ENCODE measurements around the gene SLIT3. TPM values are rescaled to one million over a fixed set of nuclear protein-coding genes. Genes with fewer than 3 reads are reported as not detected.

SLIT3 gene
- total RNA-seq: under 0.01 TPM in 2 replicates

DNA sequence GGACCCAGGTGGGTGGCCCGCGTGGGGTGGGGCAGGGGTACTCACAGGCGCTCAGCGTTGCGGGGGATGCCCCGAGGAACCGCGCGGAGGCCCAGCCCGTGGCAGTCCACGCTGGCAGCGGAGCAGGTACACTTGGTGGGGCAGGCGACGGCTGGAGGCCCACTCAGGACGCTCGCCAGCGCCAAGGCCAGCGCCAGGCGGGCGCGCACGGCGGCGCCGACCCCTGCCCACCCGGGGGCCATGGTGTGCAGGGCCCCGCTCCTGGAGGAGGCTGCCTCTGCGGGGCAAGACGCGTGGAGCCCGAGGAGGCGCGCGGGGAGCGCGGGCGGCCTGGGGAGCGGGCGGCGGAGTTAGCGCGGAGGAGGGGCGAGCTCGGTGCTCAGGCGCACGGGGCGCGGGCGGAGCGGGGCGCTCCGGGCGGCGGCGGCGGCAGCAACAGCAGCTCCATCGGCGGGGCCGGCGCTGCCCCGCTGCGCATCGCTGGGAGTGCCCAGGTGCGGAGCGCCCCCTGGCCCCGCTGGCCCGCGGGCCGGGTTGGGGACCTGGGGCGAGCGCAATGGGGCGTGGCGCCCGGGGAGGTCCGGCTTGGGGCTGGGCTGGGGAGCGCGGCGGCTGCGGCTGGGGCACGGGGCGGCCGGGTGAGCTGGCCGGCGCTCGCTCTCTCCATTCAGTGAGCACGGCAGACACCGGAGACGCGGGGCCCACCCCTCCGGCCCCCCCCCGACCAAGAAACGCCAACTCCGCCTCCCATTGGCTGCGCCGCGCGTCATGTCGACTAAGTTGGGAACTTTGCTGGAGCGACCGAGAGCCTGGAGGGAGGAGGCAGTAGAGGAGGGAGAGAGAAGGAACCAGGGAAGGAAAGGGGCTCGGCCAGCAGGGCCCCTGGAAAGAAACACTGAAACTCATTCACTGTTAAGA, at the start of gene SLIT3:
TSS of gene SLIT3 (minus strand) at position 672 of the 918 bp plus-strand sequence. CDS start at position 242, 430 bp downstream.
- DNase-seq (ENCODE audit: low read depth in 2 of 2): peak; percentile 16 to 31

DNA sequence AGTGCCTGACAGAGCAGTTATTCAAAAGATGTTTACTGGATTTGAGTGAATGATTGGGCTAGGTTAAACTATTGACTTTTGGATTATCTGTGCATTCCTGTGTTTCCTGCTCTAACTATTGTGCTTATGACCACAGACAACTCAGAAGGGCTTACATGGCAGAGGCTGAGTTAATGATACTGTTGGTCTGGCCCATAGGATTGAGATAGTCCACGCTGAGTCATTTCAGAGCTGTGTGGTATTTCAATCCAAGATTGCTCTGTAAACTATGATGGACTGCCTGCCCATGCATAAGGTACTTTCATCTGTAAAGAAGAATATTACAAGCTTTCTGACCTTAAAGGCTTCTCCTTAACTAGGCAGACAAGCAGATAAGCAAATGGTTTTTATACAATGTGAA, 49.1 kb upstream of the SLIT3 start:
- no peak for DNase-seq (ENCODE audit: low read depth in 2 of 2)

DNA sequence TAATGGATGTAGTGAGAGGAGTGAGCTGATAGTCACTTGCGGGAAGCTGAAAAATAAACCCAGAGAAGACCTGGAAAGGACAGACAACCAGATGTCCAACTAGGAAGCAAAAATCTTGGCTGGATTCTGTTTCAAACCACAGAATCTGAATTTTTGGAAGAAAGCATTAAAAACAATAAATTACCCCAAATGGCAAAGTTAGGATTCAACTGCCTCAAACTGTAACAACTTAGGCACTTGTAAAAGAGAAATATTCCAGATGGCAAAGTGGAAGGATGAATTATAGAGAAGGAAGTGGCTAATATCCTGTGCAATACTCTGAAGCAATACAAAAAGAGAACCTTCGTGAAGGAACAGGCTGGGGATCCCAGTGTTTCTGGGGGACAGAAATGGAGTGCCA, 46.8 kb upstream of the SLIT3 start:
- no peak for DNase-seq (ENCODE audit: low read depth in 2 of 2)

DNA sequence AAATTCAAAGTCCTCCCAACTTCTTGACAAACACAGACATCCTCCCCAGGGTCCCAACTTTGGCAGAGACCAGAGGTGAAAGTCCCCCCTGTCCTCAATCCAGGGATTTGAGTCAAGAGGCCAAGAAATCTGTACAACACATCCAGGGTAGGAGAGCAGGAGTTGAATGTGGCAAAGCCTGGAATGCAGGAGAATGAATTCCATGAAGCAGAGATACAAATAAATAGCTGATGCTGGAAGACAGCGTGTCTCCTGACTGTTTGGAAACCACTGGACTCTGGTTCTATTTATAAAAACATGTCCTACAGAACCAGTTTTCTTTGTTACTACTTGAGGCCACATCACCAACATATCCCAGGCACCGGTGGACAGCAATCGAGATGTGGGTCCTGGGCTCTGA, 43.7 kb upstream of the SLIT3 start:
- no peak for DNase-seq (ENCODE audit: low read depth in 2 of 2)

DNA sequence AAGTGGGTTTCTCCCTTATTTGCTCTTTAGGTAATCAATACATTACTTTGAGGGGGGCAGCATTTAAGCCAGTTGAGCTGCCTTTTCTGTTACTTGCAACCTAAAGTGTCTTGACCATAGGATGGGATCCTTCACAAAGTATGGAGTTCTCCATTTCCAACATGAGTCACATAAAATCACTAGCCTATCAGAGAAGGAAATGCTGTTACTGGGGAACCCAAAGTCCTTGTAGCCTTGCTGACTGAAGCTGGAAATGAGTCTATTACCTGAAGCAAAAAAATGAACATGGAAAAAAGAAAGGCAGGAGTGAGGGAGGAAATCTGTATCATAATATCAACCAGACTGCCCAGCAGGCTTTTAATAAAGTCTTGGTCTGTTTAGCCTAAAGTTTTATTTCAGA, 42.8 kb upstream of the SLIT3 start:
- DNase-seq (ENCODE audit: low read depth in 2 of 2): no peak

DNA sequence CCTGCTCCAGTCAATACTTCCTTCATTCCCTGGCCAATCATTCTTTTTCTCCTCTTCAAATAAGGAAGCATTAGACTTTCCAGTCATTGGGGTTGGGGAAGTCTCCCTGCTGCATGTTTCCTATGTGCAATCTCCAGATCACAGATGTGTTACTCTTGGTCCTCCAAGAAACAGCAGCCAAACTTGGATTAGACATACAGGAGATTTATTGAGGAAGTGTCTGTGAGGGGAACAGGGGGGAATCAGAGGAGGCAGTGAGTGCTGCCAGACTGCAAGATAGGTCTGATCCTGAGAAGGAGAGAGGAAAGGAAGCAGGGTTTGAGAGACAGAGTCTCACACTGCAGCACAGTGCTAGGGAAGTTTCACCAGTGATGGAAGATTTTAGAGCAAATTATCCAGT, 40.6 kb upstream of the SLIT3 start:
- no peak for DNase-seq (ENCODE audit: low read depth in 2 of 2)

DNA sequence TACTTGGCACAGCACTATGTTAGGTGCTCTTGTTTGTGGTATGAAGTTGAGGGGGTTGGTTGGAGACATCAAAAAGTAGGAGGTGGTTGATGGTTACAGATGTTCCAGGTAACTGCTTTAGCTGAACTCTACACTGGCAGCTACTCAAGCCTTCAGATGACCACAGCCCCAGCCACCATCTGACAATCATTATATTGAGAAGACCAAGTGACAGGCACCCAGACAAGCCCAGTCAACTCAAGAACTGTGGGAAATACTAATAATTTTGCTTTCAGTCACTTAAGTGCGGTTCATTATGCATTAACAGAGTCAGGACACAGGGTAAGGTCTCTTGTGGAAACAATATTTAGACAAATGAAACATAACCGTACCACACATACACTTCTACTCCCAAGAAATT, 38.9 kb upstream of the SLIT3 start:
- no peak for DNase-seq (ENCODE audit: low read depth in 2 of 2)

DNA sequence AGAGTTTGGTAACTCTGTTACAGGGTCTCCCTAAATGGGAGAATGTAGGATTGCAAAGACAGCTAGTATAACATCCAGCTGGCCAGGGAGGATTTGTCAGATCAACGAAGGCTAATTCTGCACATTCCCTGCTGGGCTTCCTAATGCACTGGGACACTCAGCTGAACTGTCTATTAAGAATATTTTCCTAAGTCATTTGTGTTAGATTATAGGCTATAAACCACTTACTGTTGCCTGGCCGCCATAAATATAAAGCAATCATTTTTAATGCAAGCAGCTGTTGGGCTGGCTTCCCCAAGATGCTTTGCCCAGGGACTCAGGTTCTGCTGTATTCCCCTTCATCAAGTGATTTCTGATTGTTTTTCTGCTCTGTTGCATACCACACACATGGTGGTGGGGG, 35.3 kb upstream of the SLIT3 start:
- DNase-seq (ENCODE audit: low read depth in 2 of 2): no peak

DNA sequence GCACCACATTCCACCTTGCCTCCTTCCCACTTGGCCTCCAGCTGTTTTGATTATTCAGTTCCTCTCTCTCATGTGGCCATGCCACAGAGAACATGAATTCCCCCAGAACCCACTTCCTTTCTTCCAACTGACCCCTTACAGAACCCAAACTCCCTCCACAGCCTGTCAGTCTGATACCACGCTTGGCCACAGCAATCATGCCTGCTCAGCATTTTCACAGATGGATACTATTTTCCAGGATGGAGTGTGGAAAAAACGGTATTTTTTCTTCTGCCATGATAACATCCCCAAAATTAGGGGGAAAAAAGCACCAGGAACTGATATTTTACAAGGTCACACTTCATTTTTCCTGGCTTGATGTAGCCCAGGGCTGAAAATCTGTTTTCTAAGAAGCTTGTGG, 34.9 kb upstream of the SLIT3 start:
- DNase-seq (ENCODE audit: low read depth in 2 of 2): no peak

DNA sequence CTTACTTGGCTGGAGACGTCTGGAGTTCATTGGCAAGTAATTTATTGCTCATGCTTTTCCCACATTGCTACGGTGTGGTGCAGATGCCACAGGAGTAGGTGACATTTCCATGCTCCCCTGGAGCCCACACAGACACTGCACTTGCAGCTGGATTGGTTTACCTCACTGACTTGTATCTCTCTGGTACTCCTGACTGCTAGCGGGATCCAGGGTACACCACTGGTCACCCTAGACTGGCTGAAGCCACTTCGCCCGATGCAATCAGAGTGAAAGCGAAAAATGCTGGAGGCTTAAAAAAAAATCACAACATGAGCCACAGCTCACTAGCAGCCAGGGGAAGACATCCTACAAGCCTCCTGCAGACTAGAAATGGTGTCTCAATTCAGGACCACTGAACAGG, 32.6 kb upstream of the SLIT3 start:
- DNase-seq (ENCODE audit: low read depth in 2 of 2): no peak

DNA sequence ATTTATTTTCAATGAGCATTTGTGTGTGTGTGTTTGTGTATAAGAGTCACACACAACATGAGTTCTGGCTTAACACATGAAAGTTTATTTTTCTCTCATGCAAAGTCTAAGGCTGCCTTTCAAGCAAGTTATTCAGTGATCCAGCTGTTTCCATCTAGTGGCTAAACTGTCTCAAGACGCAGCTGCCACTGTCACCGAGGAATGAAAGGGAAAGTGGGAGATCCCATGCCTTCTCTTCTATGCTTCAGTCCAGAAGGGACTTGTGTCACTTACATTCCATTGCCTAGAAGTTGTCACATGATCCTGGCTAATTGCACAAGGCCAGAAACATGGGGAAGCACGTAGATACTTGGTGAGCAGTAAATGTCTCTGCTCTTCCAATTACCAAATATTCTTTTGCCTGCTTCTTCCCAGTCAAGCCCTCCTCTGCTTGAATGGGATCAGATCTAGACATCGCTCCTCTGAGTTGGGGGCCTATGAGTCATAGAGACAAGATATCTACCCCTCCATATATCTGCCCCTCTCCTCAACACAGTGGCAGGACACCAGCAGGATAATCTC, 30.4 kb upstream of the SLIT3 start:
- no peak for DNase-seq (ENCODE audit: low read depth in 2 of 2)

DNA sequence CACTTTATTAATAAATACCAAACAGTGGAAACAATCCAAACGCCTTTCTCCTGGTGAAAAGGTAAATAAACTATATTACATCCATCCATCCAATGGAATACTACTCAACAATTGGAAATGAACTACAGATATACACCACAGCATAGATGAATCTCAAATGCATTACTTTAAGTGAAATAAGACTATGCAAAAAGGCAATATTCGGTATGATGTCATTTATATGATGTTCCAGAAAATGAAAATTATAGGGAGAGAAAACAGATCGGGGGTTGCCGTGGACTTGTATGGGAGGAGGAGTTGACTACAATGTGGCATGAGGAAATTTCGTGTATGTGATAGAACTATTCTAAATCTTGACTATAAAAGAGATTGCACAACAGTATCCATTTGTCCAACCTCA, 27.5 kb upstream of the SLIT3 start:
- DNase-seq (ENCODE audit: low read depth in 2 of 2): no peak

DNA sequence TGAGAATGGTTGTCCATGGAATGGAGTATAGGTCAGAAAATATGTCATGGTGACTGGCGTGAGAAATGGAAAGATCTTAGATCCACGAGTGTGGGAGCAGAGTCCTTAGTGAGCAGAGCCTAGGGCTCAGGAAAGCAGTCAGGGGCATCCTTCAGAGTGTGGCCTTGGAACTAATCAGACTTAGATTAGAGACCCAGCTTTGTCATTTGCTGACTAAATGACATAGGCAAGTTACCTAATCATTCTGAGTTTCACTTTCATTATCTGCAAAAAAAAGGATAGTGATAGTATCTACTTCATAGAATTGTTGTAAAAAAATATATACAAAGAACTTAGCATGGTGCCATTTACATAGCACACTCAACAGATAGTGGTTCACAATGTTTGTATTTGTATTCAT, 24.3 kb upstream of the SLIT3 start:
- no peak for DNase-seq (ENCODE audit: low read depth in 2 of 2)

DNA sequence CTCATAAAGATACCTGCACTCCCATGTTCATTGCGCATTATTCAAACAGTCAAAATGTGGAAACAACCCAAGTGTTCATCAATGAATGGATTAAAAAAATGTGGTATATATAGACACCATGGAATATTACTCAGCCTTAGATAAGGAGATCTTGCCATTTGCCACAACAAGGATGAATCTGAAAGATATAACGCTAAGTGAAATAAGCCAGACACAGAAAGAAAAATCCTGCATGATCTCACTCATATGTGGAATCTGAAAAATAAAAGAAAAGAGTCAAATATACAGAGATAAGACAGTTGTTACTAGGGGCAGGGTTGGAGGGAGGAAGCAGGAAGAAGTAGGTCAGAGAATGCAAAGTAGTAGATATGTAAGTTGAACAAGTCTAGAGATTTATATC, 17.6 kb upstream of the SLIT3 start:
- no peak for DNase-seq (ENCODE audit: low read depth in 2 of 2)

DNA sequence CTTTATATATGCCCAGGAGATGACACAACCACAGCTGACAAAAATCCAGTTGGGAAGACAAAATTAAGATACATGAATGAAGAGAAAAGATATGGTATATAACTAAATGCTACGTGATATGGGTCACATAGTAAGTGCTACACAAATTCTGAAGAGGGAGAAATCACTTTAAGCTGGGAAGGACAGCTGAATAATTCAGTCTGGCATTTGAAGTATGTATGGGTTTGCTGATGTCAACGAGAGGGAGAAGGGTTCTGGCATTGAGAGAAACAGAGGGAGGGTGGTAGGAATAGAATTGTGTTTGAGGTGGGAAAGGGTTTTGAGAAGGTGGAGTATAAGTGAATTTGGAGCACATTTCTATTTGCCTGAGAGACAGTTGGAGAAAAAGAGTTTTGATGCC, 6.7 kb upstream of the SLIT3 start:
- no peak for DNase-seq (ENCODE audit: low read depth in 2 of 2)

DNA sequence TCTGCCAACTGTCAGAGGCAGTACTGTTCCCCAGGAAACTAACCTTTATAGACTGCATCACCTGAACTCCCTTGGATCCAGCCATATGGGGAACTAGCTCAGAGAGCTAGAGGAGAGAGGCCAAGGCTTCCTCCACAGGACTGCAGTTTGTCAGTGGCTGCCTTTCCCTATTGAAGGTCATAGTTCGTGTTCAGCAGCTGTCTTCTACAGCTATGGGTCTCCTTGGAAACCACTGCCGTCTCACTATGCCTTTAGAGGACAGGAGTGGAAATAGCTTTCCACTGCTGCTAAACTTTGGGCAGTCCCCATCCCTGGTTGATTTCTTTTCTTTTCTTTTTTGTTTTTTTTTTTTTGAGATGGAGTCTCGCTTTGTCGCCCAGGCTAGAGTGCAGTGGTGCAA, 4.4 kb upstream of the SLIT3 start:
- DNase-seq (ENCODE audit: low read depth in 2 of 2): no peak

DNA sequence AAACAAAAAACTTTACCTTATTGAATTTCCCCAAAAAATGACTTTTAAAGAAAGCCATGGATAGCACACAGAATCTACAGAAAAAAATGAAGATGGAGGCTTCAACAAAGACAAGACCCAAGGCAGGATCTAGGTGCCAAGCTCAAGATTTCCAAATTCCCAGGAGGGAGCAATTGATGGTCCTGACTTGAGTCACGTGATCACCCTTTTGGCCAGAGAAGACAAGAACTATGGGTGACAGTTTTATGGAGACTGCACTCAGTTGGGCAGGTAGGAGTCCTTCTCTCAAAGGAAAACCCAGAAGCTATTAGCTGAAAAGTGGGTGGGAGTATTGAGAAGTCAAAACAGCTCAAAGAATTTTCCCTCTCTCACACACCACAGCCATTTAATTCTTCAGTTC, 3.2 kb upstream of the SLIT3 start:
- DNase-seq (ENCODE audit: low read depth in 2 of 2): no peak

DNA sequence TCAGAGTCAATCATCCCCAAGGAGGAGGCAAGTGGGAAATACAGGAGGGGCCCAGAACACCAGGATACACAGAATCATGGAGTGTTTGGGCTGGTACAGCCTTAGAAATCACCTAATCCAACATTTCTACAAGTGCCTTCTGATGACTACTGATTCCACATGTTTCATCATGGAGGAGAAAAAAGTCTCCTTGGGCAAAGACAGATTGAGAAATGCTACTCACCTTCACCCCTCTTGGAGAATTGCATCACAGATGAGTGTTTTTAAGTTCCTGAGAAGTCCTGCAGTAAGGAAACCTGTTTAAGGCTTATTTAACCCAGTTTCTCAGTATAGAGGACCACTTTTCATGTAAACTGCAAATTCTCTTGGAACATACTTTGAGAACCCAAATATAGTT, 2.2 kb upstream of the SLIT3 start:
- no peak for DNase-seq (ENCODE audit: low read depth in 2 of 2)

DNA sequence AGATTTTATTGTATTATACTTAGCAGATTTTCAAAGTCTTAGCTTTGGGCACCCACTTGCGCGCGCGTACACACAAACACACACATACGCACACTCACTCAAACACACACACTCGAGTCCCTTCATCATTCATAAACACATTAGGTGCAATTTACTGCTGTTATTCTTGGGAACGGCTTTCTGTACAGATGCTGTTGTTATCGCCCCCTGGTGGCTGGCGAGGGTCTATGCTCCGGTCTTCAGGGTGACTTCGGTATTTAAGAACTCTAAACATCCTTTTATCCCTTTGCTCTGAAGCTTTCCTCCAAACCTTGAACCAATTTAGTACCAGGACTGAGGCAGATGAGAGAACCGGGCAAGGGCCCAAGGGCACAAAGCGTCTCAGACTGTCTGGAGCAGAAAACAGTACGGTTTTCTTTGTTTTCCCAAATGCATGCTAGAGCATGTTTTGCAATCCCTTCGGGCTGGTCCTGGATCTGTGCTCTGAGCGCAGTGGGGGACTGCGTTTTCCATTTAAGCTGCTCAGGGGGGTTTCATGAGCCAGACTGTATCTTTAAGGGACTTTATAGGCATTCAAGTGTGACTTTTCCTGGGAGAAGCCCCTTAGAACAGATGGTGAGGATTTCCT, 1.7 kb upstream of the SLIT3 start:
- peak; percentile 81 to 87 for DNase-seq (ENCODE audit: low read depth in 2 of 2)

DNA sequence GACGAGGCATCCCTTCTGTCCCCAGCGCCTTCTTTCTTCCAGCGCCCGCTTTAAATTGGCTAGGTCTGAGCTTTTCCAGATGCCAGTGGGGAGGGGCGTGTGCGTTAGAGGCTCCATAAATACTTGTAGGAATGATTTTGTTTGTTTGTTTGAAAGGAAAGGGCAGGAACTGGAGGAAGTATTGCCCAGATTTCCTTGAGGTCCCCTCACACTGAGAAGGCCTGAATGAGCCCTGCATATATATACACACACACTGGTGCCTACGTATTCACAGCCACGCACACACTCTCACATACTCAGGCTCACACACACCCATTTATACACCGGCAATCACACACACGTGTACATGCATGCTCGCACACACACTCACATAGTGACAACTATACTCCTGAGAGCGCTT, 1.0 kb upstream of the SLIT3 start:
- DNase-seq (ENCODE audit: low read depth in 2 of 2): no peak

DNA sequence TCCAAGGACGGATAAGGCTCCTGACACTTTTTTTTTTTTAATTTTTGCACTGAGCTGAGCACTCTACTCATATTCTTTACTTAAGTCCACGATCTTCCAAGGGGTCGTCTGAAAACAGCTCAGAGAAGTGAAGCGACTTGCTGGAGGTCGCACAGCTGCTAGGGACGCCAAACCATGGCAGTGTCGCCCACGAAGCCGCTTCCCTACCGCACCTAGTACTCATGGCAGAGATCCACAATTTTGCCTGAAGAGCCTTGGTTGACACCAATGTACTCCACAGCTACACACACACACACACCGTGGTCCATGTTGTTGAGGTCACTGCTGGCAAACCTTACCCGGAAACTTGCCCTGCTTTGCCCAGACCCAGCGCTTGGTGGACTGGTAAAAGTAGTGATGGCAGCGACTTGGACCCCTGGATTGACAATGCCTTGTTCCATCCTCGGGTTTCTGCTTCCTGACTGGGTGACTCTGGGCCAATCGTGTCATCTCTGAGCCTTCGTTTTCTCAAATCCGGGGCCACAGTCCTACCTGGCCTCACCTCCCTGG, 521 bp upstream of the SLIT3 start:
- no peak for DNase-seq (ENCODE audit: low read depth in 2 of 2)

DNA sequence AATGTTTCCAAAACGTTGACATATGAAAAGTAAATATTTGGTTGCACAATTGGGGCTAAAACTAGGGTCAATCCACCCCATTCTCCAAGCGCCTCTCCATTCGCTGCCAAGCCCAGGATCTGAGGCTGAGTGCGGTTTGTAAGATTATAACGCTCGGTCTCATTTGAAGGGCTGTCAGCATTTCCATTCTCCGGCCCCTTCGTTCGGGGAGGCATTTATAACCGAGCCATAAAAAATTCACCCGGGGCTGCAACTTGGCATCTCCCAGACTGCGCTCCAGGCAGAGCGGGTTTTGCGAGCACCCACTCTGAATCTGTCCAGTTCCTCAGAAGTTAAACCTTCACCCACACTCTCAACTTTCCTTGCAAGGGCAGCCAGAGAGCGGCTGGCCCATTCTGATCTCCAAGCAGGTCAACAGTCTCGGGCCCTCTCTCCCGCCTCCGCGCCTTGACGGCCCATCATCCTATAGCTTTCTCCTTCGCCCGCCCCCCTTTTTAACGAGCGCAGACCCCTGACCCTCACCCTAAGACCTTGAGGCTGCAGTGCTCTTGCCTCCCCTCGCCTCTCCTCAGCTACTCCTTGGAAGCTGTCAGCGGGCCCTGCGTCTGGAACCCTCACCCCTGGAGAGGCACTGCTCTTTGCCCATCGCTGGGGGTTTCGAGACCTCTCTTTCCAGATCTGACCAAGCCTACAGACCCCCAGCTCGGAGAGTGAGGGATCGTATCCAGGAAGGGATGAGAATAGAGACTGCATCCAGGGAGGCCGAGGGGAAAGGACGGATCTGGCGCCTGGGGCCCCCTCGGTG, 1.1 kb downstream of the SLIT3 start:
- no peak for DNase-seq (ENCODE audit: low read depth in 2 of 2)
